GM20000 (cell line): ENCODE measurements around the gene PARP11.

Source experiments
- DNase-seq: peaks from one replicate; pipeline ENCODE4 v3.0.0; 2012; ENCODE audit warnings: low spot score
- CTCF ChIP-seq: IDR thresholded peaks from 2 replicates; pipeline ENCODE4 v1.5.1; 2012; ENCODE audit warnings: mild to moderate bottlenecking, control low read depth; ENCODE audit errors: extremely low read depth, missing control alignments

Gene PARP11

GRCh38 chr12:3792623-3793288 is 80.4 kb downstream of the PARP11 start:
- DNase-seq: no peak
- TF ChIP-seq CTCF: no peak

GRCh38 chr12:3791256-3791874 is 81.8 kb downstream of the PARP11 start:
- no peak for TF ChIP-seq CTCF
- no peak for DNase-seq

- DNase-seq: no peak
- no peak for TF ChIP-seq CTCF
Measured at GRCh38 chr12:3790642-3791041, 82.6 kb downstream of the PARP11 start.

DNA sequence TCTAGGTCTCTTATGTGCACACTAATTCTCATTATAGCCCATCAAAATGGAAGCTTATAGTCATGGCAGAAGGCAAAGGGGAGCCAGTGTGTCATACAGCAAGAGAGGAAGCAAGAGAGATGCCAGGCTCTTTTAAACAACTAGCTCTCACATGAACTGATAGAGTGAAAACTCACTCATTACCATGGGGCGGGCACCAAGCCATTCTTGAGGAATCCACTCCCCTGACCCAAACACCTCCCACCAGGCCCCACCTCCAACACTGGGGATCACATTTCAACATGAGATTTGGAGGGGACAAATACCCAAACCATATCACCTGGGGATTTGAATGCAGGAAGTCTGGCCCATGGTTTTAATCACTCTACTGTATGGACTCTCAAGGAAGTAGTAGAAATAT is 83.4 kb downstream of the PARP11 start:
- DNase-seq: no peak
- no peak for TF ChIP-seq CTCF

- peak; percentile 40 for DNase-seq
- peak; percentile 62 for TF ChIP-seq CTCF
Measured at GRCh38 chr12:3777206-3777809, 95.9 kb downstream of the PARP11 start.

- TF ChIP-seq CTCF: no peak
- DNase-seq: no peak
Measured at GRCh38 chr12:3775385-3776035, 97.7 kb downstream of the PARP11 start.

DNA sequence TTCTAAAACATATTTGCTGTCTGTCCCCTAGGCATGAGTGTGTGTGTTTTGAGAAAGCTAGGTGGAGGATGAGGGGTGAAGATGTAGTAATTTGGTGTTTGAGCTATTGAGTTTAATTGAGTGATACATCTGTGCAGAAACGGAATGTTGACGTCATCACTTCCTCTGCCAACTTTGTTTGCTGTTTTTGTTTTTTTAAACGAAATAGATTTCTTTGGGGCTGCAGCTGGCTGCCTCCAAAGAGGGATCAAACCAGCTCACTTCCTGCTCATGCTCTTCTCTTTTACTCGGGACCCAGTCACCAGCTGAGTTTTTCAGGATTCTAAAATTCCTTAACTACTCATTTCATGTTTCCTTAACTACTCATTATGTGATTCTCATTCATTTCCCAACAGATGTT is 100.8 kb downstream of the PARP11 start:
- no peak for DNase-seq
- no peak for TF ChIP-seq CTCF
